Measurements from ENCODE around the gene SLIT2.
A peak's percentile ranks its signal among the peaks of the same experiment; 100 is the strongest.

SLIT2 gene

DNA sequence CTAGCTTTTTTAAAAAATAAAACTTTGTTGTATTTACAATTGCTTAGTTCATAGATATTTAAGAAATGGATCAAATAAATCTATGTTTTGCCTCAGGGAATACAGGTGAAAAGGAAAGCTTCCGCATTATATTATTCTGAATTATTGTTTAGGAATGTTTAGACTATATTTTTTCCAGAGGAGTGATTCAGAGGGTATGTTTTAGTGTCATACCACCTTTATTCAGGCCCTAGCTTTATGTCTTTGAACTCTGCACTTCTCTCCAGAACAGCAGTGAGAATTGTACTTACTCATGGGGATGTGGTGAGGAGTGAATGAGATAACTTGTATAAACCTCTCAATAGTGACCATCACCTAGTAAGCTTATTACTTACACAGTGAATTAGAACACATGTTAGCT lies 14.0 kb downstream of the SLIT2 start:
- FAIRE-seq, result no peak

DNA sequence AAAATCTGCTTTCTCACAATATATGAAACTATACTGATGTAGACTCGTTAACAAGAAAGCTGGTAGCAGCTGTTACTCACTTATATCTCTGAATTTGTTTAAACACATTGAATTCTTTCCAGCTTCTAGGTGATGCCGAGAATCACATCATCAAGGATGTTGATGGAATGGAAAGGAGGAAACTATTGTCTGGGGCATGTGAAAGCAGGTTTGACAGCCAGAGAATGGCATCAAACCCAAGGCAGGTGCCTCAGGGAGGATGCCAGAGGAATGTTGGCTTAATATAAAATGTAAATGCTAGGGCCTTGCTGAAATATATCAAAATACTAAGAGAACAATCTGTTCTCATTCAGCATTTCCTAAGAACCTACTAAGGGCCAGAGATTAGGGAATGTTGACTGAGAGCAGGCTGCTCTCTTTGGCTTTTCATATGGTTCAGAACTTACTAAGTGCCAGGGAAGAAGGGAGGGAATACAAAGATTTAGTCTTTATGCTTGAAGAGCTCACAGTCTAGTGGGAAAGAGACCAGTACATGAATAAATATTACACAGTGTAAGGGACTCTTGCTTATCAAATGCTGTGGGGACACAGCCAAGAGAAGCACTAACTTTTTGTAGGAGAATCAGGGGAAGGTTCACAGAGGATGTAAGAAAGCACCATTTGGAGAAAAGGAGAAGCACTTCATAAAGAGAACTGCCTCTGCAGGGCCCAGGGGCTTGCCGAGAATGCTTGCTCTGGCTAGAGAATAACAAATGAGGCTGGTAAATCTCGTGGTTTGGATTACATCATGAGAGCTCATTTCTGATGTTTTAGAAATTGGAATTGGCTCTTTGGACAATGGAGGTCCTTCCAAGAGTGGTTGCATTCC lies 14.7 kb downstream of the SLIT2 start:
- no peak for FAIRE-seq

DNA sequence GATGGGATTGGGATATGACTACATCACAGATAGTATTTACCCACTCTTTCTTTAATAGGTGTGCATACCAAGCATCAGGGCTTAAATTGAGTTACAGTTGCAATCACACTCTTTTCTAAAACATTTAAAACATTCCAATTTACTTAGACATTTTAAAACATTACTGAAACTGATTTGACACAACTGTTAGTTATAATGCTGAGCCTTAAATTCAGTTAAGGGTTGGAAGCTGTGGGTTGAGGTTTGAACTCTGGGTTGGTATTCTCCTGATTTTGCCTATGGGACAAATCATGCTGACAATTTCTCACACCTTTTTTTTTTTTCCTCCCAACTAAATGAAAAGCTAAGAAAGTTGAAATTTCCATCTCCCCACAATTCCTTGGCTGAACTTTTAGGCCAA lies 16.3 kb downstream of the SLIT2 start:
- FAIRE-seq, result no peak

DNA sequence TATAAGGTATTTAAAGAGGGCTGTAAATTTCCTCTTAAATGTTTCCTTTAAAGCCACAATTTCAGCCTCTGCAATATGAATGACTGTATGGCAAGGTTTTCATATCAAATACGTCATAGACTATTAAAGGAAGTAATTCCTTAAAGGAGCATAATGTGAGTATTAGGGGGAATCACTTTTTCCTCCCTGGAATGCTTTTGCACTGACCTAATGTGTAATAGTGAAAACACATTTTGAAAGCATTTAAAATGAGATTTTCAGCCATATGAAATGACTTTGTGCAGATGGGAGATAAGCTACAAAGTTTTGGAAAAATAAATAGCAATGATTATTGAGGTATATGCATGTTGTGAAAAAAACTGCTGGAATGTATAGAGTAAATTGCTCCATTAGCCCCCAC lies 17.6 kb downstream of the SLIT2 start:
- FAIRE-seq, result no peak

DNA sequence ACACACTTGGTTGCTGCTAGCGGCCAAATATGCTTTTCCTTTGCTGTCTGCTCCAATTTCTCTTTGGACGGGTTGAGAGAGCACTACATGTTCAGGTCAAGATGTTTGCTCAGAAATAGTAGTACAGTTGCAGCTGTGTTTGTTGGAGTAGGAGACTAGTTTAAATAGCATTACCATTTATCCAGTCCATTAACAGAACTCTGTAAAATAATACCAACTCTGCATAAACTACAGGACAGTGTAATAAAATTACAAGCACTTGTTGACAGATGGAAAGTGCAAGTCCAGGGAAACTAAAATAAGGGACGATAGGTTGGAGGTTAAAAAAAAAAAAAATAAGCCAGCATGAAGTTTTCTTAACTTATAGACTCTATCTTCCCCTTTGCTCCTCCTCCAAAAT lies 20.2 kb downstream of the SLIT2 start:
- FAIRE-seq, result no peak

DNA sequence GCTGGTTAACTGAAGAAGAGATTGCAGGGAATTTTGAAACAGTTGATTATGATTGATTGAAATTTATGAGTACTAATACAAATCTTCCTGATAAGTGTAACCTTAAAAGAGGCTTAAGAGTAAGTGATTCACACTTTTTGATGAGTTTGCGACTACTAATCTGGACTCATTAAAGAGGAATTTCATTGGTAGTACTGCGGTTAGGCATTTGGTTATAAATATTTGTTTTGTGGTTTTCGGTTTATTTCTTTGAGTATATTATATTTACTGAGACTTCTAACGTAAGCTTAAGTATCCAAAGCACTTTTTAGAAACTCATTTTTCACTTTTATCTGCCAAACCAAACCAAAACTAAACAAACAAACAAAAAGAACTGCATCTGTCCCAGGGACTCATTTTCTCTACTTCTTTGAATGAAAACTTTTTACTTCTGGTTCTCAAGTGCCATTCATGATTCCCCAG lies 20.7 kb downstream of the SLIT2 start:
- FAIRE-seq, result no peak

DNA sequence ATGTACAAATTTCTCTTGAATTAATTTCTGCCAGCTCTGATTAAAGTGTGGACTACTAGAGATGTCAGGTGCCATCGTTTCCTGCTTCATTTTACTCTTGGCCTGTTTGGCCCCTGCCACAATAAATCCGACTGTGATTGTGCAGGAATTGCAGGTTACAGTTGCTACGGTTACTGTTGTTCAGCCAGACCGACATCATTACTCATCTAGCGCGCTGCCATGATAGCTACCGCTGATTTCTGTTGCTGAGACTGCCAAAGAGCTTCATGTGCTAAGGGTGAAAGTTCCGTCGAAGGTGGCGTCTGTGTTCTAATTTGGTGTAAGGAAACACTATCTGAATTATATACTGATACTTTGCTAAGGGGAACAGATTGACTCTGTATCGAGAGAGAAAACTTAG lies 22.1 kb downstream of the SLIT2 start:
- no peak for FAIRE-seq

DNA sequence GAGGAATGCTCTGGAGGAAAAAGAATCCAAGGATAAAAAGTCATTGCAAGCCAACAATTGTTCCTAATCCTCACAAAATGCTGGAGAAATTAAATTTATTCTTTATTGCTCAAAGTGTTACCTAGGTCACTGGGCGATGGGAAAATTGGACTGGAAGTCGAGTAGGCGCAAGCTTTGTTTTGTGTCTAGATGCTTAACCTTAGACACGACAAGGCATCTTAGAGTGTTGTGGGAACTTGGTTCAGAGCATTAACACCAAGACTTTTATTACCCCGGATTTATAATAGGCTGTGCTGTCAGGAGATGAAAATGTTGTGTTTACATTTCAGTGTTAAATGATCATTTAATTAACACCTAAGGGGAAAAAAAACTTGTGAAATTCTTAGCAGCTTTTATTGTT lies 25.1 kb downstream of the SLIT2 start:
- no peak for FAIRE-seq

DNA sequence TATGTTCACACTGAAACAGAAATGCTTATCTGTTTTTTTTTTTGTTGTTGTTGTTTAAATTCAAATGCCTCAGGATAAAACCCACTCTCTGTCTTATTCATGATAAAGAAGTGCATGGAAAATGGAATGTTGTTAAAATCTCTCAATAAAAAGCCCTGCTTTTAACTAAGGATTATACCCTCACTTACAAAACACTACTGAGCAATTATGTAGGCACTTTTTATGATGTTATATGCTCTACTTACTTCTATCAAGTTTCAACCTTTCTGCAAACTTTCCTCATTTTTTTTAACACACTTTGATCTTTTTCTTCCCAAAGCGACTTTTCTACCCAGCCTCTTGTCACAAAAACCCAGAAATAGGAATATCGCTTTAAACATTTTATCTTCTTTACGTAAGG lies 26.5 kb downstream of the SLIT2 start:
- no peak for FAIRE-seq

DNA sequence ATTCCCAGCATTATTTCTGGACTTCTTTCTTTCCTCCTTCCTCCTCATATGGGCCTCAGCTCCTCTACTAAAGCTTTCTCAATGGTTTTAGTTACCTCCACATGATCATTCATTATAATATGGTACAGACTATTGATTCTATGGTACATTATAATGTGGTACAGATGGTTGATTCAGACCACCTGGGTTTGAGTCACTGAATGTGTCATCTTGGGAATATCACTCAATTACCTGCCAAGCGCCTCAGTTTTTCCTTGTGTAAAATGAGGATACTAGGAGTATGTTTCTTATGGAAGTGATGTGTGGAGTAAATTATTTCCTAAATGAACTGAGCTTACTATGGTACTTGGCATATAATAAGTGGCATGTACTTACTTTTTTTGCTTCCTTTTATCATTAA lies 27.7 kb downstream of the SLIT2 start:
- no peak for FAIRE-seq

DNA sequence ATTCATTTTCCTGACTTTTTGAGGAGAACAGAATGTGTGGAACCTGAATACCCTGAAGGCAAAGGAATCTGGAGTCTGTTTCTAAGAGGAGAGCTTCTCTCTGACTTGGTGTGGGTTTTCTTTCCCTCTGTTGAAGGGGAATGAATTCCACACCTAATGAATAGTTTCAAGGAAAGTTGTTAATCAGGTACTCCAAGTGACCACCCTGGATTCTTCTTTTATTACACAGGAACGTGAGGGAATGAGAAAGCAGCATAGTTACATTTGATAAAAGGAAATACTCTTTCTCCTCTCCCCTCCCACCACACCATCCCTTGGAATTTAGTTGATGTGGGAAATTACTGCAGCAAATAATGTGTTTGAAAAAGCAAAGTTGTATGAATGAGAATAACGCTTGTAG lies 29.7 kb downstream of the SLIT2 start:
- FAIRE-seq, result no peak

DNA sequence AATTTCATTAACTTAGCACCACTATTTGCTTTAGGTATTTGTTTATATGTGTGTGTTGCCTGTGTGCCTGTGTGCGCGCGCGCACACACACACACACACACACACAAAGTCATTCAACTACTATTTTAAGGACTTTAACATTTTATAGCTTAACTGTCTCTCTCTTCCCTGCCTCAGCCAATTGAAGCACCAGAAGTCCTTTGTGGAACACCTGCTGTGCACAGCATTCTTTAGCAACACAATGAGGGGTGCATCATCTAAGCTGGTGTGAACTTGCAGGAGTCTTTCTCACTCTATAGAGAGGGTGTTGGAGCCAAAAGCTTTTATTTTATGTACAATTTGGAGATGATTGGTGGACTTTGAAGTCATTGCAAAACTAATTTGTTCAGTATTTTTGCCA lies 31.3 kb downstream of the SLIT2 start:
- no peak for FAIRE-seq

DNA sequence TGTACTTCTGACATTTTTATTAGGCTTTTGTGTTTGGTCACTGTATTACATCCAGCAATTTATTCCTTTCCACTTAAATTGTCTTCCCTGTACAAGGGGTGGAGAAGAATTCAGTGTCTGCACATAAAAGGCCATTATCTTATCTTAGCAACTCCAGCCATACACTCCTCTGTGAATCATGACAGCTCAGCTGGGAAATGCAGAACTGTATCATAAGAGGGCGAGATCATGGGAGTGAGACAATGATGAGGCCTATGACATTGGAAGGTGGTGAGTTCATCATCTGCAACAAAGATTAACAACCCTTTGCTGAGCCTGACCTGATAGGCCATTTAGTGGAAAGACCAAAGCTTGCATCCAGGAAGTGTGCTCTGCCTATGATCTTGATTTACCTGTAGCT lies 33.3 kb downstream of the SLIT2 start:
- FAIRE-seq, result no peak

DNA sequence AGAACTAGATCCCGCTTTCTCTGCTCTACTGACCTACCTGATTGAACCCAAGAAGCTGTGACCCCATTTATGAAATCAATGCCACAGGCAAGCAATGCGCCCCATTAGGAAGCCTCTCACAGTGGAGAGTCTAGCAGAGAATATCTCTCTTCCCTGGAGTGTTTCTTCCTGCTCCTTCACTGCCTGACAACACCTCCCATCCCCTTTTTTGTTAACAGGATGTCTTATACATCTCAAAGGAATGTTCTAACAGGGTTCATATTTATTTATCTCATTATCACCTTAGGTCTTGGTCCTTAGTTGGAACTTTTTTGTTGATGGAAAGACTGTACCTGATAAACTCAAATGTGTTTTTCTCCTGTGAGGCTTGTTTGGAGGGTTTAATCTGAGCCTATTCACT lies 35.5 kb downstream of the SLIT2 start:
- no peak for FAIRE-seq

DNA sequence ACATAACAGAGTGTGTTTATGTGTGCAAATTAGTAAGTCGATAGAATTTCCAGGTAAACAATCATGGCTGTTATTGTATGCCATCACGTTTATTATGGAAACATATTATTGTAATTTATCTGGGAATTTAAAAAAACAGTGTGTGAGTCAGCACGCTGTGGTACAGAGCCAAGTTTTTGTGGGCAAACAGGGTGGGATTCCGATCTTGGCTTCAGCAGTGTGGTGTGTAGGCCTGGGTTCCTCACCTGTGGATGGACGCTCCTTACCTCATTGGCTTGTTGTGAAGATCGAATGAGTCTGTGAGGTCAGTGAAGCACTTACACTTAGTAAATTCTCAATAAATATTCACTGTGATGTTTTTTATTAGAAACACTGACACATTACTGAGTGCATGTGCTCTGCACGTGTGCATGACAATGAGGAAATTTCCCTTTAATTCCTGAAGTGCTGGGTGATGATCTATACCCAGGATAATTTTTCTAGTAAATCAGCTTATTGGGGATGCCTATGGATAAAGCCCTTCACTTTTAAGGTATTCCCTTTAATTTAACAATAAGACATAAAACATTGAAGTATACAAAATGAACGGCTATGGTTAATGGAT lies 36.4 kb downstream of the SLIT2 start:
- no peak for FAIRE-seq

DNA sequence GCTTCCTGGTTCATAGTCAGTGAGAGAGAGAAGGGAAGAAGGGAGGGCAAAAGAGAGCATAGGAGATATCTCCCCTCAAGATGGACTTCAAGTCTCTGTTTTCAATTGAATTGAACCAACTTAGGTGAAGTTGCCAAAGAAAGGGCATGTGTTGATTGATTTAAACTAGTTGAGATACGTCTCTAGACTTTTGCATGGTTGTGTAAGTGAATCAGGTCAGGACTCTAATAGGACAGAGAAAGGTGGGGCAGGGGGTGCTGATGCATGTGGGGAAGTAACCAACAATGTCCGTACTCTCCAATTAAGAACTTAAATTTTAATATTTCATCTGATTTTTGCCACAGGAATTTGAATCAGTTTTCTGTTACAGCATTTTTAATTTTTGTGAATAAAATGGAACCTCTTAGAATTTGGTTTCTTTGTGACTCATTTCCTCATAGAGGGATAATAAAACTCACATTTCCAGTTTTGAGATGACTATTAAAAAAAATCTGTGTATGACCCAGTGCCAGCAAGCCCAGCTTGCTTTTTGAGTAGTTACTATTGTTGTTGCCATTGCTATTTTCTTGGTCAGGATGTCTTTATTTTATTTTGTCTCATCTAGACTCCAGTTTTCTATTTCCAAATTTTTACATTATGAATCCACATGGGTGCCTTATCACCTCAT lies 37.3 kb downstream of the SLIT2 start:
- FAIRE-seq, result no peak

DNA sequence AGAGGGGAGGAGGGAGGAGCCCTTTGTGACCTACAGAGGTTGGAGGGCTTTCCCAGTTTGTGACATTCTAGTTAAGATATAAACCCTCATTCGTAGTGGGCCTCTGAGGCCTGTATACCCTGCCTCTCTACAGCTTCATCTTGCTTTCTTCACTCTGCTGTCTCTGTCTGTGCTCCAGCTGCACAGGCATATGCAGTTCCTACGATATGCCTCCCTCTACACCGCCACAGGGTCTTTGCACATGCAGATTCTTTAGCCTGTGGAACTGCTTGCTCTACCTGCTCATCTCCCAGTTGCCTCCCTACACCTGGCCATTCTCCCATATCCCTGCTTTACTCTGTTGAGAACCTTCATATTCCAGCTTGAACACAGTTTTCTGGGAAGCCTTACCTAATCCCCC lies 38.1 kb downstream of the SLIT2 start:
- no peak for FAIRE-seq

DNA sequence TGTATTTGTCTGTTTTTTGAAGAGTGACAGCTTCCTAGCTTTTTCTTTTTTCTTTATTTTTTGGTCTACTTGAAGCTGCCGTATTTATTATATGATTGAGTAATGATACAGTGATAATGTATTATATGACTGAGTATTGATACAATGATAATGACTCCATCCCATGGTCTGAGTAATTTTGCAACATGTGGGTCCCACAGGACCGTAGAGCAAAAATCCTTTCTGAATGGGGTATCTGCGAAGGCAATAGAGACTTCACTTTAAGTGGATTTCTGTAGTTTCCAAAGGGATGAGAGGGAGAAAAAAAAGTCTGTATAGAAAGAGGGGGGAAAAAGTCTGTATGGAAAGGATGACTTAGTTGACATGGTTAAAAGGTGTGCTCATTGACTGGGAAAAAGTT lies 41.0 kb downstream of the SLIT2 start:
- no peak for FAIRE-seq

DNA sequence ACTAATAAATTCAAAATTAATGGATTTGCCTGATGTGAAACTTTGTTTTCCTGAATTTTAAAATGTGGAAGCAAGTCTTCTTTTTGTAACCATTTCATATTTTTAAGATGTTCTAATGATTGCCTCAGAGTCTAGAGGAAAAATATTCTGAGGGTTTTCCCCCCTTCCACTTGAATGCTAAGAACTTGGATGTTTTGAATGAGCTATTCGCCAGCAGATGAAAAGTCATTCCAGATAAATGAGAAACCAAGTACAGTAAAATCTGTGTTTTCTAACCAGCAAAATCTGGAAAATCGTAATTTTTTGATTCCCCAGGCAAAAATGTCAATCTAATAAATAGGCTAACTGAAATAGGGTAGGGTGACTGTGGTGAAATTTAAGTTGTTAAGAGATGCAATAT lies 45.6 kb downstream of the SLIT2 start:
- no peak for FAIRE-seq

DNA sequence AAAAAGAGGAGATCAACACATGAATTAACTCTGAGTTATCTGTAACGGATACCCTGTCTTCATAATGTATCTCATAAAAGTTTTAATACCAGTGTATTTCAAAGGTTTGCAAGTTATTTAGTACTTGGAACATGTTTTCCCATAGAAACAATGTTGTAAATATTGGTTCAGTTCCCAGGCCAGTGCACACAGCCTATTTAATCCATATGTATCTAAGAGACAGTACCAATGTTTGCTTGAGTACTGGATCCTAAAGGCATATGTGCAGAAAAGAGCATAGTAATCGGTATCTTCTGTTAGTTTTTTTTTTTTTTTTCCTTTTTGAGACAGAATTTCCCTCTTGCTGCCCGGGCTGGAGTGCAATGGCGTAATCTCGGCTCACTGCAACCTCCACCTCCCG lies 46.1 kb downstream of the SLIT2 start:
- no peak for FAIRE-seq

DNA sequence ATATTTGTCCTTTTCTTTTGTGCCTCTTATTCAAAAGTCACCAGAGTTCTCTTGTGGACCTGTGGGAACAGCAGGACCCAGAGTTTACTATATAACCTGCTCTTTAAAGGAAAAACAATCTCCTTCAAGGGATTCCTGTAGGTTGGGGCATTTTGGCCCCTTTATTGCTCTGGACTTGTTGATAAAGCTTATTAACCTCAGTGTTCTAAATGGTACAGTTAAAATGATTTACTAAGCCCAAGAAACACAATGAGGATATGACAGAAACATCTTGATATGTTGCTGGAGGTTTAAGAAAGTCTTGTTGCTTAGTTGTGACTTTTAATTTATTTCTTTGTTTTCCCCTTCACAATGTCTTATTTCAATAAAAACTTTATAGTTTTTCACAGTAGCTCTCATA lies 46.8 kb downstream of the SLIT2 start:
- FAIRE-seq, result no peak

DNA sequence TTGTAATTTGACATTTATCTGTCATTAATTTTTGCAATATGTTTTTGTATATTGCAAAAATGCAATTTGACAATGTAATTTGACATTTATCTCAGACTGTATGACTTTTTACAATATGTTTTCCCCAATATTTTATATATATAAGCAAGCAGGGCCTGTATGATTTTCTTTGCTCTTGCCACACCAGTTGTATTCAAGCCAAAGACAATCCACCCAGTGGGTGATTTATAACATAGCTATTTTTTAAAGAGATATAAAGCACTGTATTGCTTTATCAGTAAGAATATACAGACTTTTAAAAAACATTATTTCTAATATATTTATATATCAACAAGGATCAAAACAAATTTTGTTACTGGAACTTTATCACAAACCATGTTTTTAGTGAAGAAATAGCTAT lies 47.3 kb downstream of the SLIT2 start:
- no peak for FAIRE-seq

DNA sequence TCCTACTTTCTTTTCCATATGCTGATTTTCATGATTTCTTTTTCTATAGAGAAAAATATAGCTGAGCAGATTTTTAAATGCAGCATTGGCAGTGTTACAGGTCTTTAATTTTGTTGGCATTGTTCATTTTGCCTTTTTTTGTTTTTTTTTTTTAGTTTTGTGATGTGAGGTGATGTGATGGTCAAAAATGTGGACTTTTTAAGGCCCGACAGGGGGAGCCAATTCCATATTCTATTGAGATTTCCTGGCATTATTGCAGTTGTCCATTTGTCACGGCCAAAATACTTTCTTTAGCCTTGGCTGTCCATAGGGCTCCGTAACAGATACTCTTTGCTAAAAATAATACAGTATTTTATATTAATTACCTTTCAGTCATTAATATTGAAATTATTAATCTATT lies 47.8 kb downstream of the SLIT2 start:
- FAIRE-seq, result peak; percentile 5

DNA sequence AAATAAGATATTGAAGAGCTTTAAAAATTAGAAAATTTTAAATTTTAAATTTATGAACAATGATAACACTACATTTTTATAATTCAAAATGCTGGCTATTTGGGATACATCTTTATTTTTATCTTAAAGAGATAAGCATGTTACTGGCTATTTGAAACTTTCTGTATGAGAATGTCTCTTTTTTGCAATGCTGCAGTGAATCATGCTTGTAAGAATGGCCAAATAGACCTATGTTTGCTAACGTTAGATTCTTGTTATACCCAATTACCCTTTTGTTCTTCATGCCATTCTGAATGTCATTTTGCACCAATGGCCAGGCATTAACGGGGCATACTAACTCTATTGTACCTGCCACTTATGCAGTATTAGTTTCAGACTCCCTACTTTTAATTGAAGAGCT lies 49.5 kb downstream of the SLIT2 start:
- no peak for FAIRE-seq
